Lower lobe of right lung (tissue), 2 donors: ENCODE data around the gene RPS14. TPM values are rescaled to one million over a fixed set of nuclear protein-coding genes. Genes with fewer than 3 reads are reported as not detected.

Experiments
- ATAC-seq, 2 donors: fragments of 200-7000 bp; cut with Tn5 transposase; one replicate each; pipeline ENCODE4 v1.9.1; 2020 to 2022; ENCODE audit warnings: mild to moderate bottlenecking in 2 of 2, moderate library complexity in 2 of 2
- DNase-seq: peaks from one replicate; pipeline ENCODE4 v3.0.0-alpha.2; 2020
- H3K27ac ChIP-seq: fragments of 200-600 bp; one replicate; pipeline ENCODE4 v1.8.0; 2022
- H3K27me3 ChIP-seq: fragments of 200-600 bp; one replicate; pipeline ENCODE4 v1.8.0; 2022; ENCODE audit warnings: low read depth
- H3K36me3 ChIP-seq: fragments of 200-600 bp; one replicate; pipeline ENCODE4 v1.8.0; 2022; ENCODE audit warnings: mild to moderate bottlenecking
- H3K4me1 ChIP-seq: fragments of 200-600 bp; one replicate; pipeline ENCODE4 v1.8.0; 2022
- H3K4me3 ChIP-seq: fragments of 200-600 bp; one replicate; pipeline ENCODE4 v1.8.0; 2022; ENCODE audit warnings: mild to moderate bottlenecking
- H3K9me3 ChIP-seq: fragments of 200-600 bp; one replicate; pipeline ENCODE4 v1.8.0; 2022
- CTCF ChIP-seq: fragments of 200-600 bp; IDR thresholded peaks from one replicate; pipeline ENCODE4 v1.8.0; 2022; ENCODE audit warnings: antibody characterized with exemption, mild to moderate bottlenecking
- intact Hi-C: fragments of 100-400 bp; cut with DNase I; formaldehyde crosslinking; loops from one replicate; pipeline ENCODE4 v1.11.0; 2022
- total RNA-seq: library from RNA; stranded (reverse); fragmentation: NEBNext Ultra II Directional; extraction: Animal tissue kit (Norgen Biotek cat#: 25700); gene quantifications from one replicate; pipeline ENCODE4 v1.2.1, GENCODE V29; 2021
- donor health status: DM: no; HTN: yes; CAD: no; lungs with severe emphysema.

The RPS14 gene
- total RNA-seq, 1 donor from 2014 or later: 1,651 TPM

DNA sequence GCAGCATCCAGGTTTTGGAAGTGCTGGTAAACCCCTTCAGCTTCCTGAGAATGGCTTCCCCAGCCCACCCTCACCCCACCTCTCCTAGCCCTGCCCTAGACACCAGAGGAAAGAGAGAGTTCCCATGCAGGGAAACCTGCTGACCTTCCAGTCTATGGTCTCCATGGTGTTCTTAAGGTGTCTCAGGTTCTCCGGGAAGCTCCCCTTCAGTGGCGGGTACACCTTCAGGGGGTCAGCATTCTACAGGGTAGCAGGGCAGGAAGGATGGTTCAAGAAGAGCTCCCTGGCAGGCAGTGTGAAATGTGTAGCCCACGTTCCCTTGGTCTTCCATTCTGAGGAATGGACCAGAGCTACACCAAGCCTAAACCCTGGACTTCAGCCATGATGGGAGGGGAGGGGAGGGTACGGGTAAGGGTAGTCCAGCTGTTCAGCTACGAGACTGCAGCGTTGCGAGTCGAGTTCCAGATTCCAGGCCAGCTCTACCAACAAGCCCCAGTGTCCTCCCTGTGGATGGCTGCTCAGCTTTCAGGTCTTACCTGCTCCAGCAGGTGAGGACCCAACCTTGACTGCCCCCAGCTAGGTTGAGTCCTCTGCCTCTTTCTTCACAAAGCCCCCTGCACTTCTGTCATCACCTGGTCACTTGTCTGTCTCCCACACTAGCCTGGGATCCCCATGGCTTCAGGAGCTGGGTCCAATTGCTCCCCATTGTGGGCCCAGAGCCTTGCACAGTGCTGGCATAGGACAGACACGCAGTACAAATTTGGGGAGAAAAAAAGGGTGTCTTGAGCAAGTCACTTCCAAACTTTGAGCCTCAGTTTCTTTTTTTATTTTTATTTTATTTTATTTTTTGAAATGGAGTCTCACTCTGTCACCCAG lies 44.4 kb downstream of the RPS14 start:
- H3K27ac ChIP-seq: peak overlapping the region; percentile 36
- H3K27me3 ChIP-seq: no peaks in the 10 kb centered on the region
- H3K4me1 ChIP-seq: peaks cover 24% of the 10 kb centered on the region
- H3K9me3 ChIP-seq: no peaks in the 10 kb centered on the region
- intact Hi-C loops: no loop called here
- peaks cover 95% of the 10 kb centered on the region for H3K36me3 ChIP-seq
- ATAC-seq: no peak
- no peak overlapping the region for H3K4me3 ChIP-seq
- peak; percentile 19 for DNase-seq
- TF ChIP-seq CTCF: no peak

DNA sequence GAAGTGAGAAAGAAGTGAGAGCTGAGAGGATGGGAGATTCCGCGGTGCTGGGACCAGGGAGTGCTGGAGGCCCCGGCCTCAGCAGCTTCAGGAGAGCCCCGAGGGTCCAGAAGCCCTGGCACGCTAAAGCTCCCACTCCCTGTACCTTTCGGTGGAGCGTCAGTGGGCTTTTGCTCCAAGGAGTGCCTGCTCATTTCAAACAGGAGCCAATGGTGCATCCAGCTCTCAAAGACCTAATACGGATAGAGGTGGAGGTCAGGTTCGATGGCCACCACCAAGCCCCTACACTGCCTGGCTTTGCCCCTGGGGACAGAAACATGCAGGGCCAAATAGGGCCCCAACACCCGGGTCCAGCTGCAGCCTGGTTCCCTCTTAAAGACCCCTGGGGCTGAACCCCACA lies 45.0 kb downstream of the RPS14 start:
- TF ChIP-seq CTCF: no peak
- Histone ChIP-seq H3K4me1 (peaks cover 19% of the 10 kb centered on the region), H3K36me3 (peaks cover 100% of the 10 kb centered on the region), H3K4me3 (no peak overlapping the region), H3K27me3 (no peaks in the 10 kb centered on the region), H3K27ac (peak overlapping the region; percentile 36), H3K9me3 (no peaks in the 10 kb centered on the region)
- ATAC-seq (no peak), DNase-seq (peak; percentile 28)
- intact Hi-C loops: no loop called here

DNA sequence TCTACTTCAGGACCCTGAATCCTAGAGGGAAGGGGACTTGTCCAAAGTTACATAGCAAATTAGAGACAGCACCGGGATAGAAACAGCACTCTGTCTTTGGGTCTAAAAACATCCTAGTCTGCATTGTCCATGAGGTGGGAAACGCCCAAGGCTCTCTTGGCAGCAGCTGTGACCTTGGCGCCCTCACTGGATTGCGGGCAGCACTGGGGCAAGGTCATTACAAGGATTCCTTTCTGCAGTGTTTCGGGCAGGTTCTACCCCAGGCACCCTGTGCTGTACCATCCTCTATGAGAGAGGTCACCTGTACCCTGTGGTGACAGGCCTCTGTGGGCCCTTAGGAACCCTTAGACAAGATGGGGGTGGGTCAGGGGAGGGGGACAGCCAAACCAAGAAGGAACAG lies 45.4 kb downstream of the RPS14 start:
- Histone ChIP-seq H3K27me3 (no peaks in the 10 kb centered on the region), H3K4me1 (peaks cover 15% of the 10 kb centered on the region), H3K4me3 (no peak overlapping the region), H3K36me3 (peaks cover 100% of the 10 kb centered on the region), H3K9me3 (no peaks in the 10 kb centered on the region), H3K27ac (no peak overlapping the region)
- ATAC-seq (no peak), DNase-seq (peak; percentile 32)
- intact Hi-C loops: no loop called here
- TF ChIP-seq CTCF: no peak

GRCh38 chr5:150402901-150403342 lies 46.6 kb downstream of the RPS14 start:
- ATAC-seq (no peak), DNase-seq (peak; percentile 44)
- H3K4me3 ChIP-seq: no peak overlapping the region
- H3K4me1 ChIP-seq: peaks cover 3% of the 10 kb centered on the region
- TF ChIP-seq CTCF: no peak
- H3K27ac ChIP-seq: no peak overlapping the region
- H3K36me3 ChIP-seq: peaks cover 100% of the 10 kb centered on the region
- H3K27me3 ChIP-seq: no peaks in the 10 kb centered on the region
- no peaks in the 10 kb centered on the region for H3K9me3 ChIP-seq
- intact Hi-C loops: no loop called here

DNA sequence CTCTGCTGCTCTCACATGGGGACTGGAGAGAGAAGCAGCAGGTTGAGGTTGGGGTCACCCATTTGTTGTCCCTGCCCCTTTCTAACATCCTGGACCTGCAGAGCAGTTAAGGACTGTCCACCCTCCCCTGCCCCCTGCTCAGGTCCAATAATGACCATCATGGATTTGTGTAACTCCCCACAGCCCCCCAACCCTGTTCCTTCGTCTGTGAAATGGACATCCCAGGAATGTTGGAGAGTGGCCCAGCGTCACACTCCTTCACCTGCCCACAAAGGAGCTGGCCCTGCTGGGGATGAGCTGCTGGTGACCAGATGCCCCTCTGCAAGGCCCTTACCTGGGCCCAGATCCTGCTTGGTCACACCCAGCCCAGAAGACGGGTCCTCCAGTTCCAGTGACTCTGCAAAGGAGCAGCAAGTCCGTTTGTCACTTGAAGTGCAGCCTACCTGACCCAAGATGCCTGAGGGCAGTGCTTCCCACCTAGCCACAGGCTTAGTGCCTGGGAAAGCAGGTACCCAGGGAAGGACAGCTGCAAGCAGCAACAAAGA lies 47.2 kb downstream of the RPS14 start:
- H3K36me3 ChIP-seq: peaks cover 100% of the 10 kb centered on the region
- no peaks in the 10 kb centered on the region for H3K9me3 ChIP-seq
- no peak for TF ChIP-seq CTCF
- H3K4me3 ChIP-seq: no peak overlapping the region
- intact Hi-C loops: no loop called here
- no peak overlapping the region for H3K27ac ChIP-seq
- no peaks in the 10 kb centered on the region for H3K4me1 ChIP-seq
- peak; percentile 30 for DNase-seq
- ATAC-seq: no peak
- H3K27me3 ChIP-seq: no peaks in the 10 kb centered on the region
